GM06990 (cell line): ENCODE data around the gene KCNMB2.

Experiments
- DNase-seq: peaks from one replicate; pipeline ENCODE4 v3.0.0-alpha.2; 2011; ENCODE audit not compliant: insufficient read length; ENCODE audit errors: extremely low read depth
- H3K27me3 ChIP-seq: replicated peaks from 2 replicates; pipeline ENCODE4 v1.6.0; 2011; ENCODE audit warnings: low read length; ENCODE audit not compliant: control insufficient read depth, insufficient read depth
- H3K36me3 ChIP-seq: 2 replicates; pipeline ENCODE4 v1.5.1; 2011; ENCODE audit warnings: low read length; ENCODE audit not compliant: control insufficient read depth, insufficient read depth
- H3K4me3 ChIP-seq: replicated peaks from 2 replicates; pipeline ENCODE4 v1.5.1; 2011; ENCODE audit warnings: low read depth, mild to moderate bottlenecking, control low read depth, low read length
- TF ChIP-seq, protein P1 (sequence below): IDR thresholded peaks from 2 replicates; pipeline ENCODE4 v1.5.1; 2011; ENCODE audit warnings: low read length, control low read depth, mild to moderate bottlenecking, inconsistent platforms; ENCODE audit not compliant: insufficient read depth, poor library complexity, severe bottlenecking

KCNMB2 gene

DNA sequence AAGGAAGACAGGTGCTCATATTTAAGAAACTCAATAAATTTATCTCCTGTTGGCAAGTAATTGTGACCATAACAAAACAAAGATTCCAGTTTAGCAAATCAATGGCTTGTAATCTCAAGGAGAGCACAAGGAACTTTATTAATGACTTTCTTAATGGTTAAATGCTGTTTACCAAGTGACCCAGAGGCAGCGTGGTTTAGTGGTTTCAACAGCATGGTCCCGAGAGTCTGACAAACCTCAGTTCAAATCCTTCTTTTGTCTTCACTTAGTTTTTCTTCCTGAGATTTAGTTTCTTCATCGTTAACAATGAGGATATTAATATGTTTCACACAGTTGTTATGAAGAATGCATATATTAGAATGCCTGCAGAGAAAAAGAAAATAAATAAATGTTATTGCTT is 212.6 kb downstream of the KCNMB2 start:
- no peaks in the 10 kb centered on the region for H3K36me3 ChIP-seq
- DNase-seq: no peak
- TF ChIP-seq, protein P1, sequence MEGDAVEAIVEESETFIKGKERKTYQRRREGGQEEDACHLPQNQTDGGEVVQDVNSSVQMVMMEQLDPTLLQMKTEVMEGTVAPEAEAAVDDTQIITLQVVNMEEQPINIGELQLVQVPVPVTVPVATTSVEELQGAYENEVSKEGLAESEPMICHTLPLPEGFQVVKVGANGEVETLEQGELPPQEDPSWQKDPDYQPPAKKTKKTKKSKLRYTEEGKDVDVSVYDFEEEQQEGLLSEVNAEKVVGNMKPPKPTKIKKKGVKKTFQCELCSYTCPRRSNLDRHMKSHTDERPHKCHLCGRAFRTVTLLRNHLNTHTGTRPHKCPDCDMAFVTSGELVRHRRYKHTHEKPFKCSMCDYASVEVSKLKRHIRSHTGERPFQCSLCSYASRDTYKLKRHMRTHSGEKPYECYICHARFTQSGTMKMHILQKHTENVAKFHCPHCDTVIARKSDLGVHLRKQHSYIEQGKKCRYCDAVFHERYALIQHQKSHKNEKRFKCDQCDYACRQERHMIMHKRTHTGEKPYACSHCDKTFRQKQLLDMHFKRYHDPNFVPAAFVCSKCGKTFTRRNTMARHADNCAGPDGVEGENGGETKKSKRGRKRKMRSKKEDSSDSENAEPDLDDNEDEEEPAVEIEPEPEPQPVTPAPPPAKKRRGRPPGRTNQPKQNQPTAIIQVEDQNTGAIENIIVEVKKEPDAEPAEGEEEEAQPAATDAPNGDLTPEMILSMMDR: no peak
- H3K4me3 ChIP-seq: no peak overlapping the region
- no peaks in the 10 kb centered on the region for H3K27me3 ChIP-seq

DNA sequence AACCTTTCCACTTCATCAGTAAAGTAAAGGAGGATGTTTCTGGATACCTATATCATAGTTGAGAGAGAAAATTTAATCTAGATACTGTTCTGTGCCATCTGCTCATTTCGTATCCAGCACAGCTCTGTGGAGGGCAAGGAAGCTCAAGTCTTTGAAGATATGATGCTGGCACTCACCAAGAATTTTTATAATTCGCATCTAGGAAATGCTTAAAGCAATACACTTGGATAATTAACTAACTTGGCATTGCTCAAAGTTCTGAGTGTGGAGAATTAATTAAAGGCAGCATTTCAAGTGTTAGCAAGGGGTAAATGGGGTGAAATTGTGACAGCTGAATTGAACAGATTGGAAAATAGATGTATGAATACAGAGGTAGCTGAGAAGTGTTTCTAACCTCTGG is 213.2 kb downstream of the KCNMB2 start:
- no peak overlapping the region for H3K4me3 ChIP-seq
- no peak for DNase-seq

DNA sequence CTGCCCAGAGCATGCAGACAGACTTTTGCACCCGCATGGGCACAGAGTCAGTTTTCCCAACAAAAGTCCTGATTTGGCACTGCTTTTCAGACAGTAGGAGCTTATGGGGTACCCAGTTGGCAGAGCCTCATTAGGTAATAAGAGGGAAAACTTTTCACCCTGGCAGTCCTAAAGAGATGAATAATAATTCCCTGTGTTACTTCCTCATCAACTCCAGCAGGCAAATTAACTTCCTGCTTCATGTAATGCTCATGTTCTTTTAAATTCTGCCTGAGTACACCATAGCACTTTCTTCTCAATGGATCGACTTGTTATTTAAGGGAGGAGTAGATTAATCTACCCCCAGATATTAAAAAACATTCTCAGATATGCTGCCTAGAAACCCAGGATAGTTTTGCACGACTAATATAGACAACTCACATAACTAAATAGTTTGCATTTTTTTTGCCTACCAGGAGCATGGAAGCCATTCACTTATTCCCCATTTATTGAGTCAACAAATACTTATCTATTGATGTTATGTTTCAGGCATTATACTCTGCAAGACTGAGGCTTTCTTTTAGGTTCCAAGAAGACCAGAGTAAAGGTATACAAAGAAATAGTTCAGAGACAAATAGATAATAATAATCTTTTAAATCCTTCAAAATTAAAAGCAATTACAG is 214.5 kb downstream of the KCNMB2 start:
- TF ChIP-seq, protein P1: no peak
- no peak for DNase-seq
- H3K36me3 ChIP-seq: no peaks in the 10 kb centered on the region
- H3K27me3 ChIP-seq: no peaks in the 10 kb centered on the region
- no peak overlapping the region for H3K4me3 ChIP-seq

More for the DNA sequence above, 213.2 kb downstream of the KCNMB2 start:
- Histone ChIP-seq H3K27me3 (no peaks in the 10 kb centered on the region), H3K36me3 (no peaks in the 10 kb centered on the region)
- TF ChIP-seq, protein P1: no peak

DNA sequence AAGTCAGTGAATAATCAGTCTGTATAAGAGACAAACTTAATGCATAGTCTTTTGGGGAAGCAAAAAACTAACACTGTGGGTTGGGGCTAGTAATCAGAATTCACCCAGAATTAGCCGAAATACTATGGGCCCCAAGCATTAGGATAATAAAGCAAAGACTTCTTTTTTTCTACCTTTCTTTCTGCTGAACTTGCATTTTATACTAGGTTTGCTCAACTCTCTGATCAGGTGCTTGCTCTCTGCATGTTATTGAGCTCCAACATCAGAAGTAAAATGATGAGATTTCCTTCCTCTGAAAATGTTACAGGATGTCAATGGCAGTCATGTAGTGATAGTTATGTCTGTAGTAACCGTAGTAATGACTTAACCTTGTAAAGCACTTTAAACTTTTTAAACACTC is 216.6 kb downstream of the KCNMB2 start:
- Histone ChIP-seq H3K4me3 (no peak overlapping the region), H3K27me3 (no peaks in the 10 kb centered on the region), H3K36me3 (no peaks in the 10 kb centered on the region)
- DNase-seq: no peak
- TF ChIP-seq, protein P1: no peak

DNA sequence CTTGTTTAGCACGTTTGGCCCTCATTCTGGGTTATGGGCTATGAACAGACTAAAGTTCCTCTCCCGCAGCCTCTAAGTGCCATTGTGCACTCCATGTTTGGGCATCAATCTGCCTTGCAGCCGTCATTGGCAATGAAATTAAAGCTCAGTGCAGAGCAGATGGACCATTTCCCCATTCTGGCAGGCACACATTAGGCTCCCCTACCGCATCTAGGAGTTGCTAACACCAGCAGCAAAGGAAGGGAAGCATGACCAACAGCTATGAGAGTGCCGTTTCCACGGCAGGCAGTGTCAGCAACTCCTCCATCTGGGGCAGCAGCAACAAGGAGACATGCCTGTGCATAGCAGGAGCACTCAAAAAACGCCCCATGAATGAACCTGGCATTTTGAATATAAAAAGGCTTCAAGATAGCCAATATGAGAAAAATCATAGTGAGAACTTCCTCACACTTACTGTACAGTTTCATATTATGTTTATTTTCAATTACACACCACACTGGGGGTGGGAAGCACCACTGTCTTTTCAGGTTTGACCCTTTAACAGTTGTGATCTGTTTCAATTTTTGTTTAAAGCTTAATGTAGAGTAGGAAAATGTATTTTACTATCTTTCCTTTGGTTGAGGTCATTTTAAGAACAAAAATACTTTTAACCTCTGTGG is 218.7 kb downstream of the KCNMB2 start:
- no peaks in the 10 kb centered on the region for H3K36me3 ChIP-seq
- DNase-seq: peak; percentile 36
- TF ChIP-seq, protein P1: no peak
- no peaks in the 10 kb centered on the region for H3K27me3 ChIP-seq
- no peak overlapping the region for H3K4me3 ChIP-seq

- TF ChIP-seq, protein P1: no peak
These were observed 224.8 kb downstream of the KCNMB2 start for GRCh38 chr3:178761024-178761423.

More at GRCh38 chr3:178761024-178761423, 224.8 kb downstream of the KCNMB2 start:
- H3K4me3 ChIP-seq: no peak overlapping the region
- DNase-seq: no peak
- H3K36me3 ChIP-seq: no peaks in the 10 kb centered on the region
- H3K27me3 ChIP-seq: no peaks in the 10 kb centered on the region
